Epithelial cell of proximal tubule (primary cell): ENCODE measurements around the gene MYLK2. TPM values are rescaled to one million over a fixed set of nuclear protein-coding genes. Genes with fewer than 3 reads are reported as not detected.
"Not testable (repeated sequence)": the region's sequence is repeated elsewhere in the genome, so short reads cannot be mapped to it uniquely, and the experiment has no call there.

Experiments
- DNase-seq: peaks from one replicate; pipeline ENCODE4 v3.0.0-alpha.2; 2011; ENCODE audit warnings: low read depth
- H3K4me3 ChIP-seq: 2 replicates; pipeline ENCODE4 v1.5.1; 2011; ENCODE audit warnings: low read depth, mild to moderate bottlenecking, low read length
- total RNA-seq: library from RNA; depleted of rRNA; stranded (reverse); fragments of >200 nt; gene quantifications from 2 replicates; pipeline ENCODE4 v1.2.3, GENCODE V29; 2015
- TF ChIP-seq, protein P1 (sequence below): conservative IDR thresholded peaks from 2 replicates; pipeline ENCODE4 v1.5.1; 2012; ENCODE audit warnings: low read depth, mild to moderate bottlenecking, low read length

MYLK2 gene
- total RNA-seq, 1 donor from 2014 or later: not detected

DNA sequence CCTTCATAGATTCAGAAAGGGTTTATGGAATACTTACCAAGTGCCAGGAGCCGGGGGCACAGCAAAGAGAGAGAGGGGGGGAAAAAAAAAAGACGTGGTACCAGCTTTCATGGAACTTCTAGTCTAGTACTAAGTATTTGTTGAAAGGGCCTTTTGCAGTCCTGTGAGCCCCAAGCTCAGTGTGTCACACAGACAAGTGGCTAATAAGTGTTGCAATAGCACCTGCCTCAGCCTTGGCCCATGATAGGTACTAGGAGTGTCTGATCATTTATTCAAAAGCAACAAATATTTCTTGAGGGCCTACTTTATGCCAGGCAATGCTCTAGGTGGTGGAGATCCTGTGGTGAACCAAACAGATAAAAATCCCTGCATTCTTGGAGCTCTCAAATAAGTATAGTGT, 7.9 kb downstream of the MYLK2 start:
- no peak for DNase-seq
- no peak overlapping the region for H3K4me3 ChIP-seq
- TF ChIP-seq, protein P1, sequence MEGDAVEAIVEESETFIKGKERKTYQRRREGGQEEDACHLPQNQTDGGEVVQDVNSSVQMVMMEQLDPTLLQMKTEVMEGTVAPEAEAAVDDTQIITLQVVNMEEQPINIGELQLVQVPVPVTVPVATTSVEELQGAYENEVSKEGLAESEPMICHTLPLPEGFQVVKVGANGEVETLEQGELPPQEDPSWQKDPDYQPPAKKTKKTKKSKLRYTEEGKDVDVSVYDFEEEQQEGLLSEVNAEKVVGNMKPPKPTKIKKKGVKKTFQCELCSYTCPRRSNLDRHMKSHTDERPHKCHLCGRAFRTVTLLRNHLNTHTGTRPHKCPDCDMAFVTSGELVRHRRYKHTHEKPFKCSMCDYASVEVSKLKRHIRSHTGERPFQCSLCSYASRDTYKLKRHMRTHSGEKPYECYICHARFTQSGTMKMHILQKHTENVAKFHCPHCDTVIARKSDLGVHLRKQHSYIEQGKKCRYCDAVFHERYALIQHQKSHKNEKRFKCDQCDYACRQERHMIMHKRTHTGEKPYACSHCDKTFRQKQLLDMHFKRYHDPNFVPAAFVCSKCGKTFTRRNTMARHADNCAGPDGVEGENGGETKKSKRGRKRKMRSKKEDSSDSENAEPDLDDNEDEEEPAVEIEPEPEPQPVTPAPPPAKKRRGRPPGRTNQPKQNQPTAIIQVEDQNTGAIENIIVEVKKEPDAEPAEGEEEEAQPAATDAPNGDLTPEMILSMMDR: no peak

DNA sequence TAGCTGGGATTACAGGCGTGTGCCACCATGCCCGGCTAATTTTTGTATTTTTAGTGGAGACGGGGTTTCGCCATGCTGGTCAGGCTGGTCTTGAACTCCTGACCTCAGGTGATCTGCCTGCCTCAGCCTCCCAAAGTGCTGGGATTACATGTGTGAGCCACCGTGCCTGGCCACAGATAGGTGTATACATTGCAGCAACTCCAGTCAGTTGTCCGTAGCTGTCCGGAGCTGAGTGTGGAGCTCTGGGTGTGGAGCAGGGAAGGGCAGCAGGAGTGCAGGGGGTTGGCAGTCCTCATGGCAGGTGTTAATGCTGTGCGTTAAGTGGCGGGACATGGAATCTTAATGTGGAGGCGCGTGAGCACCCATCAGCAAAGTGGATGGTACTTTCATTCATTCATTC, 8.9 kb downstream of the MYLK2 start:
- DNase-seq, H3K4me3 ChIP-seq: not testable (repeated sequence)

DNA sequence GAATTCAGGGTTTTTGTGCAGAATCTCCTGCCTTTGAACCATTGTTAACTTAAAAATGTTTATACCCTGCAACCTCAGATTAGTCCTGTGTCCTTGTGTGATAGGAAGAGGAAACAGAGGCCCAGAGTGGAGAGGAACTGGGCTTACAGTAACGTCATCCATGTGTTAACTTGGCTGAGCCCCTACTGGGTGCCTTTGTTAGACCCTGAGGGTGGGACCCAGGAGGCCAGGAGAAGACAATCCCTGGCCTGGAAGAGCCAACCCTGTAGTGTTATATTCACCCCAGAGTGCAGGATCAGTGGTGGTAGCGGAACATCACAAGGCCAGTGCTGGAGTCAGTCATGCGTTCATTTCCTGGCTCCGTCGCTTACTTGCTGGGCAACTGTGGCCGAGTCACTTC, 10.6 kb downstream of the MYLK2 start:
- no peak for DNase-seq
- TF ChIP-seq, protein P1: no peak
- H3K4me3 ChIP-seq: no peak overlapping the region

GRCh38 chr20:31830406-31830981, 11.3 kb downstream of the MYLK2 start:
- DNase-seq: no peak
- TF ChIP-seq, protein P1: no peak
- no peak overlapping the region for H3K4me3 ChIP-seq

- no peak for DNase-seq
- TF ChIP-seq, protein P1: no peak
- H3K4me3 ChIP-seq: no peak overlapping the region
Observed at GRCh38 chr20:31831211-31831610, 12.1 kb downstream of the MYLK2 start.

- no peak for DNase-seq
- TF ChIP-seq, protein P1: no peak
- no peak overlapping the region for H3K4me3 ChIP-seq
Observed at GRCh38 chr20:31831771-31832306, 12.7 kb downstream of the MYLK2 start.

- no peak overlapping the region for H3K4me3 ChIP-seq
- TF ChIP-seq, protein P1: peak; percentile 83
- DNase-seq: no peak
Observed at GRCh38 chr20:31833130-31833930, 14.2 kb downstream of the MYLK2 start.
